Islet of Langerhans (tissue), 1 donor: ENCODE data around the gene DDB1.

Experiments used
- FAIRE-seq: peaks from one replicate; lab custom pipeline; 2011; peaks lifted over from hg19 to GRCh38; lab: Jason Lieb, UNC

Gene DDB1

DNA sequence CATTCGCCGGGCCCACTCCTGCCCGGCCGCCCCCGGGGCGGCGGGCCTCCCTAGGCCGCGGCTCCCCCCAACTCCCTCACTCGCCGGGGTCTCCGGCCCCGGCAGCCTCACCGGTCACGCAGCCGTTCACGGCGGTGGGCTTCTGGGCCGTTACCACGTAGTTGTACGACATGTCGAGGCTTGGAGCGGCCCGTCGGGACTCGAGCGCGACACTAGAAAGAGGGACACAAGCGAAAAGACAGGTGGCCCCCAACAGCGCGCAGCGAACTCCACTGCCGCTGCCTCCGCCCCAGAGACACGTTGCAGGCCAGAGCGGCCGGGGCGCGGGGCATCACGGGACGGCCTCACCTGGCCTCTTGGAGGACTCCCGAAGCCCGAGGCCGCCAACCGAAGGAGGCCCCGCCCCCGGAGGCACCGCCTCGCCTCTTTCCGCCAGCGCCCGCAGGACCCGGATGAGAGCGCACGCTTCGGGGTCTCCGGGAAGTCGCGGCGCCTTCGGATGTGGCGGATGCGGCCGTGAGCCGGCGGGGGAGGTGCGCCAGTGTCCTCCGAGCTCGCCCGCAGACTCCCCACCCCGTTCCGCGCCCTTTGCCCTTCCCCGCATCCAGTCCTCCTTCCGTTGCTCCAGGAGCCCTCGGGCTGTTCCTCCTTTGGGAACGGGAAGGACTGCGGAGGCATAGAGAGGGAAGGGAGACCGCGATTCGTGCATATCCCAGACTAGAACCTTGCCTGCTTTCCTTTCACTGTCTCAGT is at the start of gene DDB1, which contains the start of gene TKFC:
TSS of gene DDB1 (minus strand) at position 309 of the 753 bp plus-strand sequence. CDS start at position 172, 137 bp downstream.
TSS of gene TKFC (plus strand) at position 432 of the 753 bp plus-strand sequence. CDS start 1,501 bp downstream, outside the sequence.
- FAIRE-seq: no peak

DNA sequence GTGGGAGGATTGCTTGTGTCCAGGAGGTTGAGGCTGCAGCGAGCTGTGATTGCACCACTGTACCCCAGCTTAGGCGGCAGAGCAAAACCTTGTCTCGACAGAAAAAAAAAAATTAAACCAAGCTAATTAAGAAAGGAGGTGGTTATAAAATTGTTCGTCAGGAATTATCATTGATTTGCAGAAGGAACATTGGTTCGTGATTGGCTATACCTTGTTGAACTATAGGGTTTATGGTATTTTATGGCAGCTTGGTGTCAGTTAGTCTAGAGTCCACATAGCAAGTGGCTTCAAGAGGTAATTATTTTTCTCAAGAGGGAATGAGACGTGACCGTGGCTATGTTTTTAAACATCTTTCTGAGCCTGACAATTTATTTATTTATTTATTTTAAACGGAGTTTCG is 48.0 kb upstream of the DDB1 start:
- FAIRE-seq: no peak

DNA sequence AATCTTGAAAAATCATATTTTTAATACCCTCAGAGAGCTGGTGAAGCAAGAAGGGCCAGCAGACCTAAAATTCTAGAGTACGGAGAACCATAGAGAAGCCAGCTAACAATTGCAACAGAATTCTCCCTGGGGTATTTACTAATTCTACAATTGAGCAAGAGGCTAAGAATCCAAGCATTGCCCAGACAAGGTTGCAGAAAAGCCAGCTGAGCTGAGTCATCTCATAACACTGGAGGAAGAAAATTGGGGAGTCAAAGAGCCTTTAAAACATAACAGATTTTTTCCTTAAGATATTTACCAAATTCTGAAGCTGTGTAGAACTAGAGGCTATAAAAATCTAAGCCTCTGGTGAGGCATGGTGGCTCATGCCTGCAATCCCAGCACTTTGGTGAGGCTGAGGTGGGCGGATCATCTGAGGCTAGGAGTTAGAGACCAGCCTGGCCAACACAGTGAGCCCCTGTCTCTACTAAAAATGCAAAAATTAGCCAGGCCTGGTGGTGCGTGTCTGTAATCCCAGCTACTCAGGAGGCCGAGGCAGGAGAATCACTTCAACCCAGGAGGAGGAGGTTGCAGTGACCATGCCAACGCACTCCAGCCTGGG is 45.9 kb upstream of the DDB1 start:
- no peak for FAIRE-seq

DNA sequence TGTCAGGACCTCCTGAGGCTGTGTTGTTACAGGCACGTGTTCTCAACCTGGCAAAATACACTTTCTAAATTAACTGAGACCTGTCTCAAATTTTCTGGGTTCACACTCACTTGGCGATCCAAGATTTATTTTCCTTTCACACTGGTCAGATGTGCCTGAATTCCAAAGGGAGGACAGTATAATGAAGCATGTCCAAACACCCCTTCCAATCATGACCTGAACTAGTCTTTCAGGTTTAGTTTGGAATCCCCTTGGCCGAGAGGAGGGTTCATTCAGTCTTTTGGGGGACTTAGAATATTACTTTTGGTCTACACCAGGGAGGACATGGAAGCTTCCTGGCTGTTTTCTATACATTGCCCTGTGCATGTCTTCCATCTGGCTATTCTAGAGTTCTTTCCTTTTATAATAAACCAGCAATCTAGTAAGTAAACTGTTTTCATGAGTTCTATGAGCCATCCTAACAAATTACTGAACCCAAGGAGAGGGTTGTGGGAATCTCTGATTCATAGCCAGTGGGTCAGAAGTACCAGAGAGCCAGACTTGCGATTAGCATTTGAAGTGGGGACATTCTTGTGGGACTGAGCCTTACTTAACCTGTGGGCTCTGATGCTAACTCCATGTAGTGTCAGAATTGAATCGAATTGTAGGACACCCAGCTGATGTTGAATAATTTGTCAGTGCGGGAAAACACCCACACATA is 44.7 kb upstream of the DDB1 start:
- FAIRE-seq: no peak

DNA sequence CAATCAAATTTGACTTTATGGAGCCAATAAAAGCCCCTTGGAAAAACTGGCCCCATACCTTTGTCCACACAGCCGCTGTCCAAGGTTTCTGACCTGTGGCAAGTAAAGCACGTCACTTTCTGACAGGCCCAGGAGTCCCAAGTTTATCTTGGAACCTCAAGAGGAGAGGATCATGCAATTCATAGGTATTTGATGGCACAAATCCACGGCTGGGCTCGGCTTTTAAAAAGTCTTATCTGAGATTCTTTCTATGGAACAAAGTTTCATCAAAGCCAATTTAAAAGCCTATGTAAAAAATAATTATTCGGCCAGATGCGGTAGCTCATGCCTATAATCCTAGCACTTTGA is 42.8 kb upstream of the DDB1 start:
- FAIRE-seq: no peak

DNA sequence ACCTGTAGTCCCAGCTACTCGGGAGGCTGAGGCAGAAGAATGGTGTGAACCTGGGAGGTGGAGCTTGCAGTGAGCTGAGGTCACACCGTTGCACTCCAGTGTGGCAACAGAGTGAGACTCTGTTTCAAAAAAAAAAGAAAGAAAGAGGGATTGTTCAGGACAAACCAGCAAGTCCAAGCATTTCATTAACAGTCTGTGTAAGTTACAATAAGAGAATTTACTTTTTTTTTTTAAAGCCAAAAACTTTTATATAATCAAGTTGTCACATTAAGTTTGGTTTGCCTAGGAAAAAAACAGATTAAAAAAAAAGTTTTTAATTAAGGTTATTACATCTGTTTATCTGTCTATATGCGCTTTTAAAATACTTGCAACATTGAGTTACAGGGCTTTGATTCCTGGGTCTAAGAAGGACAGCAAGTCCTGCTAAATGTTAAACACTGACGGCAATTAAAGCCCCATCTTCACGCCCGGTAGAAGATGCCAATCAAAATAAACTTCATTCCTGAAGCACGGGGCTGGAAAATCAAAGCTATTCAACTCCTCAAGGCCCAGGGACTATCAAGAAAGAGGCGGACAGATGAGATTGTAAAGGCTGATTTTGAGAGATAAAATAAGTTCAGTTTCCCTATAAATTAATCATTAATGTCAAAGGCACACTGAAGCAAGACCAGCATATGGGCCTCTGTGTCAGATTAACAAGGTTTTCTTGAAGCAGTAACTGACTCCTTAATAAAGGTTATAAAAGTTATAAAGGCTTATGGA is 39.9 kb upstream of the DDB1 start:
- FAIRE-seq: no peak

DNA sequence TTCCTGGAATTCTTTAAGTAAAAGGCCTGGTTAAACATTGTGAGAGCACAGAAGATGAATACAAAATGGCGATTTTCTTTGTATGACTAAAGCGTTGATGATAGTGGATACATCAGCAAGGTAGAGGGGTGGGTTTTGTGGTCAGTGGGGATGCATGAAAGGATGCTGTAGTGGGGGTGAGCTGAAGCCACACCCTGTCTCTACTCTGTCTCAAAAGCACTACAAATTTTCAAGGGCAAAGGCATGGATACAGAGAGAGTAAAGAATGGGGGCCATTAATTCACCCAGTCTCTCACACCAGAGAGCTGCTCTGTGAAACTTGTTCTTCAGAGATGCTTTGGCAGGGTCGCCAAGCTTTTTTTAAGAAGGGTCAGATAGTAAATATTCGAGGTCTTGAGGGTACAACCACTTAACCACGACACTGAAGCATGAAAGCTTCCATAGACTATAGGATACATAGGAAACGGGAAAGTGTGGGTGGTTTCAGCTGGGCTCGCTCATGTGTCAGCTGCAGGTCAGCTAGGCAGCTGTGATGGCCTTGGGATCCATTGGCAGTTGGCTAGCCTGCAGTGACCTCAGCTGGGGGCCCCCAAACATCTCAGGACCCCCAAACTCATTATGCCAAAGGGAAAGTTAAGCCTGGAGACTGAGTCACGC is 37.6 kb upstream of the DDB1 start:
- no peak for FAIRE-seq

DNA sequence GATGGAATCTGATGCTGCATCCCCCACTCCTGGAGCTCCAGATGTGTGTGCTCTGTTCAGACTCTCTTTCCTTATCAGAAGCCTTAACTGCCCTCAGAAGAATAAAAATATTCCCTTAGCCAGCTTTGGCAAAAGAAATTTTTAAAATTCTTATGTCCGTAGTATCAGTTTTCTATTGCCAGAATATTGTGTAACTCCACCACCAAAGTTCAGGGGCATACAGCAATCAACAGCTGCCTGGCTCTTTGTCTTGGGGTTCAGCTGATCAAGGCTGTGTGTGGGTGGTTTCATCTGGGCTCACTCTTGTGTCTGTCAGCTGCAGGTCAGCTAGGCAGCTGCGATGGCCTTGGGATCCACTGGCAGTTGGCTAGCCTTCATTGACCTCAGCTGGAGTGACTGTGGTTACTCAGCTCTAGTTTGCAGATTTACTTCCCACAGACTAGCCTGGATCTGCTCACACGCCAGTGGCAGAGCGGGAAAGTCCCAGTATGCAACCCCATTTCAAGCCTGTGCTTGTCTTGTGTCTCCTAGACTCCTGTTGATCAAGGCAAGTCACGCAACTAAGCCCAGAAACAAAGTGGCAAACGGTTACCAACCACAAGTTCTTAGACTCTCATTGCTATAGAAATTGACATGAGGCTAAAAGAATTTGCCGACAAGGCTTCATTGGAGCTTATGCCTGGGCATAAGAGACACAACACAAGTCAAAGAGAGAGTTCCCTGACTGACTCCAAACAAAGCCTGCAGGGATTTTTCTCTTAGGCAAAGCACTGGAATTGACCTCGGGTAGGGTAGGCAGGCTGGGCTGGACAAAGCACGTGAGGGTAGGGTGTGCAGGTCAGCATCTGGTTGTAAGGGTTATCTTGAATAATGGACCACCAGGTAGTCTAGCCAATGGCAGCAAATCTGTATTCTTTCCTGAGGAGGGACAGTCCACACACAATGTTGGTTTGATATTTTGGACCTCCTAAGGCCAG is 36.8 kb upstream of the DDB1 start:
- no peak for FAIRE-seq

DNA sequence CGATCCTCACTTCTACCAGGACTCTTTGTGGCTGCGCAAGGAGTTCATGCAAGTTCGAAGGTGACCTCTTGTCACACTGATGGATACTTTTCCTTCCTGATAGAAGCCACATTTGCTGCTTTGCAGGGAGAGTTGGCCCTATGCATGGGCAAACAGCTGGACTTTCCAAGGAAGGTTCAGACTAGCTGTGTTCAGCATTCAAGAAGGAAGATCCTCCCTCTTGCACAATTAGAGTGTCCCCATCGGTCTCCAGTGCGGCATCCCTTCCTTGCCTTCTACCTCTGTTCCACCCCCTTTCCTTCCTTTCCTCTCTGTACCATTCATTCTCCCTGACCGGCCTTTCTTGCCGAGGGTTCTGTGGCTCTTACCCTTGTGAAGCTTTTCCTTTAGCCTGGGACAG is 35.7 kb upstream of the DDB1 start:
- no peak for FAIRE-seq

DNA sequence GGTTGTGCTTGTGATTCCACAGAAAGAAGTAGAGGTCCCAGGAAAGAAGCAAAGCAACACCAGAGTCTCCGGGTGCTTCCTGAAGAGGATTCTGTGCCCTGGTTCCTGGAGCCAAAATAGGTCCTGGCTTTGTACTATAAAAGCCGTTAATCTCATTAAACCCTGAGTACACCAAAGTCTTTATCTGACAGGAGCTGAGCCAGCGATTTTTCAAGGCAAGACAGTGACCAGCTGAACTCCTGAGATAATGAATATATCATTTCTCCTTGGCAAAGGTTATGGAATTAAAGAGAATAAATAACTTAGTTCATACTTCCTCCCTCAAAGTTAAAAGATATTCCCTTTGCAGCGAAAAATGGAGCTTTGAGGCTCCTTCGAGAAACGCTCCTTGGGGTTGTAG is 34.5 kb upstream of the DDB1 start:
- no peak for FAIRE-seq

DNA sequence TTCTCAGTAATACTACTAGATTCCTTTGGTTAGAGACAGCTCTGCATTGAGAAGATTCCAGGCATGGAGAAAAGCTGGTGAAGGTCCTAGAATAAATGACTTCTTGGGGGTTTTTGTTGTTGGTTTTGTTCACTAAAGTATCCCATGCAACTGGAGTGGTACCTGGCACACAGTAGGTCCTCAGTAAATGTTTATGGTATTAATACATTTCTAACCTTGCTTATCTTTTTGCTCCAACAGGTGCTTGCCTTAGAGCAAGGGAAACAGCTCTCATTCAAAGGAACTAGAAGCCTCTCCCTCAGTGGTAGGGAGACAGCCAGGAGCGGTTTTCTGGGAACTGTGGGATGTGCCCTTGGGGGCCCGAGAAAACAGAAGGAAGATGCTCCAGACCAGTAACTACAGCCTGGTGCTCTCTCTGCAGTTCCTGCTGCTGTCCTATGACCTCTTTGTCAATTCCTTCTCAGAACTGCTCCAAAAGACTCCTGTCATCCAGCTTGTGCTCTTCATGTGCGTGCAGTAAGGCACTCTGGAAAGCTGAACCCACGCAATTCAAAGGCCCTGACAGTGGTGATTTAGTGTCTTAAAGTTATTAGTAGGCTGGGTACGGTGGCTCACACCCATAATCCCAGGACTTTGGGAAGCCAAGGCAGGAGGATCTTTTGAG is 31.2 kb upstream of the DDB1 start:
- no peak for FAIRE-seq

DNA sequence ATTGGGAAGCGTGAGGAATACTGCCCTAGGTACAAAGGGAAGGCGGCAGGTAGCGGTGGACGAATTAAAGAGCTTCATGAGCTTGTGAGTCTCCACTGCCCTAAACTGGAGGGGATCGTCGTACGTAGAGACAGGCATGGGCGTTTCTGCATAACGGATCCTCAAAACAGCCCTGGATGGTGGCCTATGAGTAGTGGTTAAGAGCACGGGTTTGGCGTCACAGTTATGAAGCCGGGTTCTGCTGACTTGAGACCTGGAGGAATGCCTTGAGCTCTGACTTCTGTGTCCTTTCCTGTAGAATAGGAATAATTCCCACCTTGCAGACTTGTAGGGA is 29.6 kb upstream of the DDB1 start:
- no peak for FAIRE-seq

DNA sequence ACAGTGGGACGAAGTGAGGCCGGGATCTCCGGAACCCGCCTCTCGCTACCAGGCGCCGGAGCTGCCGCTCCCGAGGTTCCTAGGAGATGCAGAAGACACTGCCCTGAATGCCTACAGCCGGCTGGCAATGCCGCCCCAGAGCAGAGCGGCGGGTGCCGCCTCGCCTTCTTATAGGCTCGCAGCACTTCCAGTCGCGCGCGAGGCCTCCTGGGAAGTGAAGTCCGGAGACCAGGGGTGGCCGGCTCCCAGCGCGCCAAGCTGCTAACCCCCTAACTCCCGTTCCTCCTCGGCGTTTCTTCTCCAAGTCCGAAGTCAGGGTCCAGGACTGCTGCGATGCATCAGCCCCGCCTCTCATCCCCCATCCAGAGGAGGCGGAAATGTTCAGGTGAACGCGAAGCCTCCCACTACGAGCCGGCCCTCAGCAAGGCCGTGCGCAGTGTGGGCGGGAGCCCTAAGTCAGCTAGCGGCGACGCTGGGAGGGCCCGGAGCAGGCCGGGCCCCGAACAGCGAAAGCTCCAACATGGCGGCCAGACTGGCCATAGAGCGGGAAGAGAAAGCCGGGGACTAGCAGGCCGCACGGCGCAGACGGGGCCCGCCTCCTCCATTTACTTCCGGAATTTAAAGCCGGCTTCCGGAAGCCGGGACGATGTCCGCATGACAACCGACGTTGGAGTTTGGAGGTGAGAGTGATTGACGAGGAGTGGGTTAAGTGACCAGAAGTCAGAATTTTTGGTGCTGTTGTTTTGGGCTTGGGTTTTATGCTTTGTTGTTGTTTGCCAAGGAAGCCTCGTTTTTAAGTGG is 29.0 kb upstream of the DDB1 start, which contains the start of the genes CYB561A3 and TMEM138:
TSS of gene CYB561A3 (minus strand) at position 142 of the 801 bp plus-strand sequence. CDS start 5,169 bp downstream, outside the sequence.
TSS of gene TMEM138 (plus strand) at position 634 of the 801 bp plus-strand sequence. CDS start 2,017 bp downstream, outside the sequence.
- no peak for FAIRE-seq

DNA sequence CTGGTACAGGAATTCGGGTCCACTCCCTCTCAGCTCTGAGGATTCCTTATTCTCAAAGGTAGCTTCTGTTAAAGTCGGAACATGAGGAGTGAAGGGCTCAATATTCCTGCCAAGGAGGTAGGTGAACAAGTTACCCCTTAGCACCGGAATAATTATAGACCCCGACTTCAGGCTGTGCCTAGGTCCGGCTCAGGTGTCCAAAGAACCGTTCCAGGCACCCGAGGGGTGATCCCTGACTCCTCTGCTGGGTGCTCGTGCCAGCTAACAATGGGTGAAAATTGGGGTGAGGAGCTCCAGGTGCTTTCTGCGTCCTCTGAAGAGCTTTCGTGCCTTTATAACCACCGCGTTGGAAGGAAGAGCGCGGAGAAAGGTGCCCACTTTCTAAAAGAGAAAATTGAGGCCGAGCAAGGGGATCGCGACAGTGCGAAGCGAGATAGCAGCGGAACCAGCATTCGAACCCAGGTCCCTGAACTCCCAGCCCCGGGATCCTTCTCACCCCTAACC is 28.4 kb upstream of the DDB1 start:
- FAIRE-seq: no peak

DNA sequence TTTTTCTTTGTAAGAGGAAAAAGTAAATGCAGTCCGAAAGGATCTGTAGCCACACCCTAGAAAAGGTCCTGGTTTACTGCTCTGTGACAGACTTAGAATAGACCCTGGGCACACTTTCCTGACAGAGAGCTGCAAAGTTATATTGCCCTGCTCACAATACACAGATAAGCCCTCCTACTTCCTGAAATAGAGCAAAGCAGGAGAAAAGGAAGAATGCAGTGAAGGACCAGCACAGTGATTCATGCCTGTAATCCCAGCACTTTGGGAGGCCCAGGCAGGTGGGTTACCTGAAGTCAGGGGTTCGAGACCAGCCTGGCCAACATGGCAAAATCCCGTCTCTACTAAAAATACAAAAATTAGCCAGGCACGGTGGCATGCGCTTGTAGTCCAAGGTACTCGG is 26.6 kb upstream of the DDB1 start:
- FAIRE-seq: no peak

DNA sequence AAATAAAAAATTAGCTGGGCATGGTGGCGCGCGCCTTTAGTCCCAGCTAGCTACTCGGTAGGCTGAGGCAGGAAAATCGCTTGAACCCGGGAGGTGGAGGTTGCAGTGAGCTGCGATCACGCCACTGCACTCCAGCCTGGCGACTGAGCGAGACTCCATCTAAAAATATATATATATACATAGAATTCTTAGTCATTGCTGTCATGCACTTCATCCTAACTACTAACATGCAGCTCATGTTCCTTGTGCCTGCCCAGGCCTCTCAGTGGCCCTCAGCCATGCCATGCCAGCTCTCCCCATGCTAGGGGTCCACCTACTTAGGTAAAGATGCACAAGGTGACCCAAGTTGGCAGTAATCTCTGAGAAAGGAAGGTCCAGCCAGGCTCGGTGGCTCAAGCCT is 25.7 kb upstream of the DDB1 start:
- no peak for FAIRE-seq

DNA sequence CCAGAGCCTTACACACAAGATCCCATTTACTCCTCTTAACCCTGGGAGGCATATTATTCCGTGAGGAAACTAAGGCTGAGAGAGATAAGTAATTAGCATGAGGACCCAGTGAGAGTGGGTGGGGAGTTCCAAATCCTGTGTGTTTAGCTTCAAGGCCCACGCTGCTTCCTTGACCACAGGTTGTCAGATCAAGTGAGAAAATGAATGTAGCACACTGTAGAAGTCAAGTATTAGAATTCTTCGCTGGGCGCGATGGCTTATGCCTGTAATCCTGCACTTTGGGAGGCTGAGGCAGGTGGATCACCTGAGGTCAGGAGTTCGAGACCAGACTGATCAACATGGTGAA is 25.0 kb upstream of the DDB1 start:
- no peak for FAIRE-seq

DNA sequence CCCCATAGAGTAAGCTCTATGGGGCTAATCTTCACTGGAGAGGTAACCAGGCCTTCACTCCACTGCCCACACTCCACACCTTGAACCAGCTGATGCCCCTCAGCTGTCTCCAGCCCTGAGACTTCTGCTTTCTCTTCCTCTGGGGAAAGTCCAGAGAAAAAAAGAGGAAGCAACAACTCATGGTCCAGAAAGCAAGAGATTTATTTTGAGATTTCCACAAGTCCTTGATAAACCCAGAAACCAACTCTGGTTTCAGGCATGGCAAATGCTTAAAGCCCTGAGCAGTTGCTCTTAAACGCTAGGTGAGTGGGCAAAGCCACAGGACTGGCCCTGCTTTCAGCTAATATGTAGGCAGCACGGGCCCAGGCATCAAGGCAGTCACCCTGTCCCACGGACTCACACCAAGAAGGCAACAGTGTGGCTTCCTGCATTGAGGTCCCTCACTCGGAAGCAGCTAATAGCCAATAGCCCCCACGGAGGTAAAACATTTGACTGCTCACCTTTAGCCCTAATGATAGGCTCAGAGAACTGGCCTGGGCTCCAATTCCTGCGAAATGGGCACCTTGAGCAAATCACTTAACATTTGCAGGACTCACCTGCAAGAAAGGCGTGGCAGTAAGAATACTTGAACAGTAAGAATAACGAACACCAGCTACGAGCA is 24.5 kb upstream of the DDB1 start:
- no peak for FAIRE-seq

DNA sequence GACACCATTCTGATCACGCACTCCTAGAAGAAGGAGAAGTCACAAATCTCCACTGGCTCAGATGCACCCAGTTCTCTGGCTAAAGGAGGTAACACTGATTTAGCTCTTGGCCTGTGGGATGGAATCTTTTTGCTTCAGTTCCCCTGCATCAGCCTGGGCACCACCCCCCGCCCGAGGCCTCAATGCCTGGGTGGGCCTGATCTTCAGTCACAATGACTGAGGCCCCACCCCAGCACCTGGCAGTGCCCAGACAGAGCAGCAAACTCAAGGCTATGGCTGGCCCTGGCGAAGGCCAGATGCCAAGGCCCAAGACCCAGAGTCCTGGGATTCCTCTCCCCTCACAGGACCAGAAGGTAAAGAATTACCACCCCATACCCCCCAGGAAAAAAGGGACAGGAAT is 23.8 kb upstream of the DDB1 start:
- no peak for FAIRE-seq
